Measurements from ENCODE around the gene PLEKHA6. TPM values are rescaled to one million over a fixed set of nuclear protein-coding genes. Genes with fewer than 3 reads are reported as not detected.

PLEKHA6 gene
- total and polyA plus RNA-seq, 2 of the 8 experiments (the other 6 are each of a cell fraction or from before 2014, with no cell fraction given), result 4.8 to 20.2 TPM

DNA sequence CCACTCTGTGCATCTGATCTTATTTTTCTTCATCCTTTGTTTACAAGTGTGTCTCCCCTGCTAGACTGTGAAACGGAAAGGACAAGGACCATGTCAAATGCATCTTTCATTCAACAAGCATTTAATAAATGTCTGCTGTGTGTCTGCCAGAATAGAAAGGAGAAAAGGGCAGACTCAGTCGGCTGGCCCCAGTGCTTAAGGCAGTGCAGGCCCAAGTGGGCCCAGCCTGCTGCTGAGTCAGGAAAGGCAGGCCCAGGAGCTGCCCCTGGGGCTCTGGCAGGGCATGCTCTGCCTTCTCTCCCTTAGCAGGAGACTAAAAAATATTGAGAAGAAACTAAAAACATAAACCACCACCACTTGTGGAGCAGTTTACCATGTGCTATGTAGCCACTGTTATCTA is 38.1 kb downstream of the PLEKHA6 start (continued):
- no peak for TF ChIP-seq SAP30 (IDR thresholded peaks at IDR 0.05; ENCODE audit: insufficient read depth, insufficient replicate concordance, low read length)
- no peak for TF ChIP-seq SRF (IDR thresholded peaks at IDR 0.05; ENCODE audit: low read depth, low read length)
